ENCODE measurements around the gene SLC6A8.
"Not testable (repeated sequence)": the region's sequence is repeated elsewhere in the genome, so short reads cannot be mapped to it uniquely, and the experiment has no call there.

SLC6A8 gene

GRCh38 chrX:153674219-153674851, 13.4 kb upstream of the SLC6A8 start:
- Histone ChIP-seq H3K27me3 (replicated peaks; ENCODE audit: control insufficient read depth, insufficient read depth, low read length) (no peaks in the 10 kb centered on the region), H3K4me3 (replicated peaks; ENCODE audit: low read depth, low read length) (no peak overlapping the region), H3K36me3 (ENCODE audit: control insufficient read depth, insufficient read depth, low read length) (no peaks in the 10 kb centered on the region)
- no peak for TF ChIP-seq CTCF (IDR thresholded peaks at IDR 0.05; ENCODE audit: insufficient read depth, low read length, poor library complexity, severe bottlenecking)
- no peak for DNase-seq (ENCODE audit: extremely low read depth, insufficient read length)

- Histone ChIP-seq H3K36me3 (ENCODE audit: control insufficient read depth, insufficient read depth, low read length) (no peaks in the 10 kb centered on the region), H3K27me3 (replicated peaks; ENCODE audit: control insufficient read depth, insufficient read depth, low read length) (no peaks in the 10 kb centered on the region; the same call in 1 of the 2 replicates), H3K4me3 (replicated peaks; ENCODE audit: low read depth, low read length) (no peak overlapping the region)
- DNase-seq (ENCODE audit: extremely low read depth, insufficient read length) = no peak
- TF ChIP-seq CTCF (IDR thresholded peaks at IDR 0.05; ENCODE audit: insufficient read depth, low read length, poor library complexity, severe bottlenecking) = no peak
Observed at GRCh38 chrX:153681175-153681574, 6.6 kb upstream of the SLC6A8 start.

- H3K4me3 ChIP-seq (replicated peaks; ENCODE audit: low read depth, low read length); DNase-seq (ENCODE audit: extremely low read depth, insufficient read length); H3K36me3 ChIP-seq (ENCODE audit: control insufficient read depth, insufficient read depth, low read length); H3K27me3 ChIP-seq (replicated peaks; ENCODE audit: control insufficient read depth, insufficient read depth, low read length): not testable (repeated sequence)
Observed at GRCh38 chrX:153683486-153683885, 4.2 kb upstream of the SLC6A8 start.

- TF ChIP-seq CTCF (IDR thresholded peaks at IDR 0.05; ENCODE audit: insufficient read depth, low read length, poor library complexity, severe bottlenecking) = no peak
- no peaks in the 10 kb centered on the region for H3K36me3 ChIP-seq (ENCODE audit: control insufficient read depth, insufficient read depth, low read length)
- H3K27me3 ChIP-seq (replicated peaks; ENCODE audit: control insufficient read depth, insufficient read depth, low read length) = no peaks in the 10 kb centered on the region; the same call in 1 of the 2 replicates
- DNase-seq (ENCODE audit: extremely low read depth, insufficient read length) = no peak
- H3K4me3 ChIP-seq (replicated peaks; ENCODE audit: low read depth, low read length) = no peak overlapping the region
Observed at GRCh38 chrX:153684467-153685155, 3.1 kb upstream of the SLC6A8 start.

- no peak for DNase-seq (ENCODE audit: extremely low read depth, insufficient read length)
- no peak overlapping the region for H3K4me3 ChIP-seq (replicated peaks; ENCODE audit: low read depth, low read length)
- H3K36me3 ChIP-seq (ENCODE audit: control insufficient read depth, insufficient read depth, low read length) = no peaks in the 10 kb centered on the region
- TF ChIP-seq CTCF (IDR thresholded peaks at IDR 0.05; ENCODE audit: insufficient read depth, low read length, poor library complexity, severe bottlenecking) = no peak
- no peaks in the 10 kb centered on the region; the same call in 1 of the 2 replicates for H3K27me3 ChIP-seq (replicated peaks; ENCODE audit: control insufficient read depth, insufficient read depth, low read length)
Observed at GRCh38 chrX:153685156-153685536, 2.6 kb upstream of the SLC6A8 start.

- Histone ChIP-seq H3K36me3 (ENCODE audit: control insufficient read depth, insufficient read depth, low read length) (no peaks in the 10 kb centered on the region), H3K27me3 (replicated peaks; ENCODE audit: control insufficient read depth, insufficient read depth, low read length) (no peaks in the 10 kb centered on the region; the same call in 1 of the 2 replicates), H3K4me3 (replicated peaks; ENCODE audit: low read depth, low read length) (no peak overlapping the region)
- DNase-seq (ENCODE audit: extremely low read depth, insufficient read length) = no peak
- TF ChIP-seq CTCF (IDR thresholded peaks at IDR 0.05; ENCODE audit: insufficient read depth, low read length, poor library complexity, severe bottlenecking) = no peak
Observed at GRCh38 chrX:153685751-153686696, 1.7 kb upstream of the SLC6A8 start.
